SK-N-MC (cell line): Measurements from ENCODE around the gene KRTAP1-4.

Experiments
- EZH2 ChIP-seq: fragments of 200-600 bp; sonication (generic); IDR thresholded peaks from one replicate; pipeline ENCODE4 v1.6.1; 2017; ENCODE audit warnings: antibody characterized with exemption
- FOXP2 ChIP-seq: optimal IDR thresholded peaks from 2 replicates; pipeline ENCODE3; 2011; ENCODE audit warnings: mild to moderate bottlenecking, moderate library complexity; ENCODE audit not compliant: insufficient read depth; ENCODE audit errors: extremely low read length, control extremely low read depth
- POLR2AphosphoS5 ChIP-seq: IDR thresholded peaks from 2 replicates; pipeline ENCODE4 v1.6.1; 2012; ENCODE audit warnings: mild to moderate bottlenecking, low read depth, low read length, borderline replicate concordance

DNA sequence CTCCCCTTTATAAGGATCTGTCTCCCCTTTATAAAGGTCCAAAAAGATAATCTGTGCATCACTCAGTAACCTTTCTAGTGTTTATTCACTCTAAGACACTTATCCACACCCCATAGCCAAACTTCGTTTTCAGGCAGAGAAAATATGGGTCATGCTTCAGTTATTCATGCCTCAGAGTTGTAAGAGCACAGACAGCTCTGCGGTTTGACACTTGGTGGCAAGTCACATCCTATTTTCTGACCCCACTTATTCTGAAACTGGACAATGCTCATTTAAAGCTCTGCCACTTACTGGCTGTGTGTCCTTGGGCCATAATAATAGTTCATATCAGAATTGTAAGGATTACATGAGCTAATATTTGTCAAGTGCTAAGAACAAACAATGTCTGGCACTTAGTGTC is 19.1 kb upstream of the KRTAP1-4 start:
- TF ChIP-seq POLR2AphosphoS5: no peak
- TF ChIP-seq EZH2: no peak
- TF ChIP-seq FOXP2: no peak
